Measurements from ENCODE around the gene SEMA6D. TPM values are rescaled to one million over a fixed set of nuclear protein-coding genes. Genes with fewer than 3 reads are reported as not detected.
"Not testable (repeated sequence)": the region's sequence is repeated elsewhere in the genome, so short reads cannot be mapped to it uniquely, and the experiment has no call there.

Gene SEMA6D
- total and polyA plus RNA-seq, 4 donors = 68.8 to 160 (median 117) TPM

DNA sequence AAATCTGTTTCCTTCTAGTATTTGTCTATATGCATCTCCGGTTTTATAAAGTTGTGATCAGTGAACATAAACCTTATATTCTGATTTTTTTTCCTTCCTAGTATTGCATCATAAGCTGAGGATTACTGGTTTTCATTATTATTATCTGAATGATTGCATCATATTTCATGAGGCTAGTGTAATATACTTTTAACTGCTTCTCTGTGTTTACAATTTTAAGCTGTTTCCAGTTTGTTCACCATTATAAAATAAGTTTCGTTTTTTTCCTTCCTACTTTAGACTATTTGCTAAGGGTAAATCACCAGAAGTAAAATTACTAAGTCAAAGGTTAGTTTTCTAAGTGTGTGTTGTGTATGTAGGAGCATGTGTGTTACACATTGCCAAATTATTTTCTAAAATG lies 20.2 kb downstream of the SEMA6D start:
- Histone ChIP-seq H3K4me1 (ENCODE audit: control insufficient read depth, insufficient read depth, low read length) (peaks cover 10% of the 10 kb centered on the region), H3K36me3 (ENCODE audit: control insufficient read depth, insufficient read depth, low read length) (no peaks in the 10 kb centered on the region), H3K27me3 (ENCODE audit: control insufficient read depth, insufficient read depth, low read length) (no peaks in the 10 kb centered on the region), H3K9me3 (ENCODE audit: control insufficient read depth, insufficient read depth, low read length) (no peaks in the 10 kb centered on the region), H3K4me3 (ENCODE audit: low read depth, low read length) (no peak overlapping the region), H3K27ac (ENCODE audit: low read depth, low read length) (no peak overlapping the region)
- DNase-seq (ENCODE audit: low read depth in 4 of 6, low spot score in 6 of 6) = no peak
- whole genome bisulfite sequencing (ENCODE audit: insufficient coverage) = no CpG with 5 or more reads among the region's 2 CpGs

DNA sequence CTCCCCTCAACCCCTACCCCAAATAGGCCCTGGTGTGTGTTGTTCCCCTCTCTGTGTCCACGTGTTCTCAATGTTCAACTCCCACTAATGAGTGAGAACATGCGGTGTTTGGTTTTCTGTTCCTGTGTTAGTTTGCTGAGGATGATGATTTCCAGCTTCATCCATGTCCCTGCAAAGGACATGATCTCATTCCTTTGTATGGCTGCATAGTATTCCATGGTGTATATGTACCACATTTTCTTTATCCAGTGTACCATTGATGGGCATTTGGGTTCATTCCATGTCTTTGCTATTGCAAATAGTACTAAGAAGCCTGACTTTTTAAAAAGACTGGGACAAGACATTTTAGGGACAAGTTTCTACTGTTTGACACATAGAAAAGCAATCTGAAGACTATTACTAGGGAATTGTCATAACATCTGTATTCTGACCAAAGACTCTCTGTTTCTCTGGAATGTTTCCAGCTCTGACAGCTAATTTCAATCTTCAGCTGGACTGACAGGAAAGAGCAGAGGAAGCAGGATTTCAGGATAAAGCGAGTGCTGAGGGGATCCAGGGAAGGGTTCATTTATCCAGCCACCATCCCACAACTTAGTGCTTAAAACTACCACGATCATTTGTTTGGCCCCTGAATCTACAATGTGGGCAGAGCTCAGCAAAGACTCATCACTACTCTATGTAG lies 21.0 kb downstream of the SEMA6D start:
- H3K36me3 ChIP-seq (ENCODE audit: control insufficient read depth, insufficient read depth, low read length); H3K4me3 ChIP-seq (ENCODE audit: low read depth, low read length); DNase-seq (ENCODE audit: low read depth in 4 of 6, low spot score in 6 of 6); H3K4me1 ChIP-seq (ENCODE audit: control insufficient read depth, insufficient read depth, low read length); H3K27ac ChIP-seq (ENCODE audit: low read depth, low read length); H3K27me3 ChIP-seq (ENCODE audit: control insufficient read depth, insufficient read depth, low read length); H3K9me3 ChIP-seq (ENCODE audit: control insufficient read depth, insufficient read depth, low read length): not testable (repeated sequence)
- no CpG with 5 or more reads among the region's 4 CpGs for WGBS (ENCODE audit: insufficient coverage)

DNA sequence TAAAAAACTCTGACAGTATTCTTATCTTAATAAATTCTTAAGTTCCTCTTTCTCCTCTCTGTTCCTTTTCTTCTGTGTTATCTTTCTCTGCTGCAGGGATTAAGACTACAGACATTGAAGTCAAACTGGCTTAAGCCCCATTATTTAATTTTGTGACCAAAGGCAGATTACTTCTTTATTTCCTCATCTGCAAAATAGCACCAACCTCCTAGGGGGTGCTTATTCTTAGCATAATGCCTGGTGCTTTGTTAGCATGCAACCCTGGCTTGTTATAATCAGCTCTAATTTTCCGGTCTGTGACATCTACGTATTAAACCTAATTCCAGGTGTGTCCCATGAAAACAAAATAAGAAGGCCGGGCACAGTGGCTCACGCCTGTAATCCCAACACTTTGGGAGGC lies 23.8 kb downstream of the SEMA6D start:
- no peak for DNase-seq (ENCODE audit: low read depth in 4 of 6, low spot score in 6 of 6)
- H3K27me3 ChIP-seq (ENCODE audit: control insufficient read depth, insufficient read depth, low read length) = no peaks in the 10 kb centered on the region
- 97% methylated on average over 4 of the region's 4 CpGs for whole genome bisulfite sequencing (ENCODE audit: insufficient coverage)
- no peak overlapping the region for H3K27ac ChIP-seq (ENCODE audit: low read depth, low read length)
- no peak overlapping the region for H3K4me3 ChIP-seq (ENCODE audit: low read depth, low read length)
- H3K9me3 ChIP-seq (ENCODE audit: control insufficient read depth, insufficient read depth, low read length) = no peaks in the 10 kb centered on the region
- H3K36me3 ChIP-seq (ENCODE audit: control insufficient read depth, insufficient read depth, low read length) = no peaks in the 10 kb centered on the region
- peaks cover 22% of the 10 kb centered on the region for H3K4me1 ChIP-seq (ENCODE audit: control insufficient read depth, insufficient read depth, low read length)

DNA sequence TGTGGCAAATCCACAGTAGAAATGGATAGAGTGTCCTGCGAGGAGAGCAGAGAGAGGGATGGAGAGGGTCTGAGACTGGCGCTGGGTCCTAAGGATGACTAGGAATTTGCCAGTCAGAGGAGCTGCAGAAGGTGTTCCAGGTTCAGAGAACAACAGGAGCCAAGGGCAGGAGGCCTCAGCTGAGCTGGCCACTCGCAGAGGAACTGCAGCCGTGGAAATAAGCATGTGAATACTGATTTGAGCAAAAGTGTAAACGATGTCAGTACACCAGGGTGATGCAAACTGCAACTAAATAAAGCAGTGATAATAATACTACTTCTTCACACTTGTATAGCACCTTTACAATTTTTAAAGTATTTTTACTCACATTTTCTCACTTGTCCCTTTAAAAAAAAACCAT lies 24.6 kb downstream of the SEMA6D start:
- no peak overlapping the region for H3K27ac ChIP-seq (ENCODE audit: low read depth, low read length)
- H3K4me1 ChIP-seq (ENCODE audit: control insufficient read depth, insufficient read depth, low read length) = peaks cover 25% of the 10 kb centered on the region
- 88% methylated on average over 2 of the region's 5 CpGs for WGBS (ENCODE audit: insufficient coverage)

DNA sequence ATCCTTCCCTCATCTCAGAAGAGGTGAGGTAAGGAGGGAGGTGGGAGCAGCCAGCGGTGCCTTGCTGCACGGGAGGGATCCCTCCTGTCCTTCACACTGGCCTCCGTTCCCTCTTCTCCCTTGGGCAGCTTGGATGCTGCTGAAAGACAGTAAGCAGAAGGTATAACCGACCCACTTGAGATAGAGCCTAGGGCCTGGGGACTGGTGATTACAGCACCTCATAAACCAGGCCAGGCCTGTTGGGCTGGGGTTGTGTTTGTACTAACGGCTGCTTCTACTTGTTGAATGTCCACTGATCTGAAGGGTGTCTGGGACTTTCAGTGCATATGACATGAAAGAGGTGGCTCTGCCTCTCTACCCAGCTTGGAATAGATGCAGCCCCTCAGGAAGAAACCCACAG lies 25.0 kb downstream of the SEMA6D start:
- Histone ChIP-seq H3K27me3 (ENCODE audit: control insufficient read depth, insufficient read depth, low read length) (no peaks in the 10 kb centered on the region), H3K4me3 (ENCODE audit: low read depth, low read length) (no peak overlapping the region), H3K36me3 (ENCODE audit: control insufficient read depth, insufficient read depth, low read length) (no peaks in the 10 kb centered on the region), H3K27ac (ENCODE audit: low read depth, low read length) (no peak overlapping the region), H3K9me3 (ENCODE audit: control insufficient read depth, insufficient read depth, low read length) (no peaks in the 10 kb centered on the region), H3K4me1 (ENCODE audit: control insufficient read depth, insufficient read depth, low read length) (peaks cover 25% of the 10 kb centered on the region)
- DNase-seq (ENCODE audit: low read depth in 4 of 6, low spot score in 6 of 6) = no peak
- 29% methylated on average over 1 of the region's 5 CpGs for WGBS (ENCODE audit: insufficient coverage)

More for the DNA sequence above, 24.6 kb downstream of the SEMA6D start:
- no peaks in the 10 kb centered on the region for H3K36me3 ChIP-seq (ENCODE audit: control insufficient read depth, insufficient read depth, low read length)
- H3K4me3 ChIP-seq (ENCODE audit: low read depth, low read length) = no peak overlapping the region
- no peaks in the 10 kb centered on the region for H3K9me3 ChIP-seq (ENCODE audit: control insufficient read depth, insufficient read depth, low read length)
- no peak for DNase-seq (ENCODE audit: low read depth in 4 of 6, low spot score in 6 of 6)
- H3K27me3 ChIP-seq (ENCODE audit: control insufficient read depth, insufficient read depth, low read length) = no peaks in the 10 kb centered on the region

DNA sequence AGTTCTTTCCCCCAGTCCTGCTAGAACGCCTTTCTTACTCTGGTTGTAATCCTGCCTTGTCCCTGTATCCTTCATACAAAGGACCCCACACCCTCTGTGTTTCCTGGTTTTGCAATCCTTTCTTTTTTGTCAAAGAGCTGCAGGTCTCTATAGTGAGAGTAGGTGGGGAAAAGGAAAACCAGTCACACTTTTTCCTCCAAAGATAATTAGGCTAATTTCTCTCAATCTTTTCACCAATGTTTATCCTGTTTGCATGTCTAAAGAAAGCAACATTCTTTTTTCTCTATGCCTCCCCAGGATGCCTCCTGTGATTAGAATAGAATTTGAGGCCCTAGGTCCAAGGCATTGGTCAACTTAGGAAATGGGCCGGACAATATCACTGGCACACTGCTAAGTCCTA lies 25.4 kb downstream of the SEMA6D start:
- Histone ChIP-seq H3K4me3 (ENCODE audit: low read depth, low read length) (no peak overlapping the region), H3K27ac (ENCODE audit: low read depth, low read length) (no peak overlapping the region), H3K4me1 (ENCODE audit: control insufficient read depth, insufficient read depth, low read length) (peaks cover 25% of the 10 kb centered on the region), H3K27me3 (ENCODE audit: control insufficient read depth, insufficient read depth, low read length) (no peaks in the 10 kb centered on the region), H3K36me3 (ENCODE audit: control insufficient read depth, insufficient read depth, low read length) (no peaks in the 10 kb centered on the region), H3K9me3 (ENCODE audit: control insufficient read depth, insufficient read depth, low read length) (no peaks in the 10 kb centered on the region)
- 33% methylated on average over 1 of the region's 2 CpGs for WGBS (ENCODE audit: insufficient coverage)
- no peak for DNase-seq (ENCODE audit: low read depth in 4 of 6, low spot score in 6 of 6)

DNA sequence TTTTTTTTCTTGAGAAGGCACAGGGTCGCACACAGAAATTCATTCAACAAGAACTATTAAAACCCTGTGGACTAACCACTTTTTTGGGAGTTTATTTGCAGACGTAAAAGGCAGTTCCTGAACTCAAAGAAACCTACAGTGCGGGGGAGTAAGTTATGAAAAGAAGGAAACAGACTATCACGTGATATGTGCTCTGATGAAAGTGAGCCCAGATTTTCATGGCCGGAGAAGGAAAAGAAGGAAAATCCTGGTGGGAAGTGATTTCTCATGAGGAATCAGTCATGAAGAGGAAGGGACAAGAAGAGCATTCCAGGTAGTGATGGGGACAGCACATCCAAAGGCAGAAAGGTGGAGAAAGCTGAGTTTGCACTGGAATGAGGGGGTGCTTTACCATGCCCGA lies 26.1 kb downstream of the SEMA6D start:
- no peak for DNase-seq (ENCODE audit: low read depth in 4 of 6, low spot score in 6 of 6)
- Histone ChIP-seq H3K4me3 (ENCODE audit: low read depth, low read length) (no peak overlapping the region), H3K9me3 (ENCODE audit: control insufficient read depth, insufficient read depth, low read length) (no peaks in the 10 kb centered on the region), H3K4me1 (ENCODE audit: control insufficient read depth, insufficient read depth, low read length) (peaks cover 25% of the 10 kb centered on the region), H3K27me3 (ENCODE audit: control insufficient read depth, insufficient read depth, low read length) (no peaks in the 10 kb centered on the region), H3K27ac (ENCODE audit: low read depth, low read length) (no peak overlapping the region), H3K36me3 (ENCODE audit: control insufficient read depth, insufficient read depth, low read length) (no peaks in the 10 kb centered on the region)
- 95% methylated on average over 4 of the region's 6 CpGs for WGBS (ENCODE audit: insufficient coverage)

DNA sequence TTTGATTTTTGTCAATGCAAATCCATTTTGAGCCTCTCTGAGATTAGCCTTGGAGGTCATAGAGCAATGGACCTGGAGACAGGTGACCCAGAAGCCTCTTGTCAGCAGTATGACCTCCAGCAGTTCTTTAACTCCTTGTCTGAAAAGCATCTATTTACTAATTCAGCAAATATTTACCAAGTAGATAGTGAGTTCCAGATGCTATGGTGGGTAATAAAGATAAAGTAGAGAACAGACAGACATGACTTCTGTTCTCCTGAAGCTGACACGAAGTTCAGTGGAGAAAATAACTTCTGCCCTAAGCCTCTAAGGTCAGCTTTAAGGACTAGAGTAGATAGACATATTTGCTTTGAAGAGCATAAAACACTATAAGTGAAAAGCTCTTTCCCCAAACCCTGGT lies 26.6 kb downstream of the SEMA6D start:
- Histone ChIP-seq H3K4me1 (ENCODE audit: control insufficient read depth, insufficient read depth, low read length) (peaks cover 25% of the 10 kb centered on the region), H3K9me3 (ENCODE audit: control insufficient read depth, insufficient read depth, low read length) (no peaks in the 10 kb centered on the region), H3K27me3 (ENCODE audit: control insufficient read depth, insufficient read depth, low read length) (no peaks in the 10 kb centered on the region), H3K27ac (ENCODE audit: low read depth, low read length) (peak overlapping the region; percentile 16), H3K36me3 (ENCODE audit: control insufficient read depth, insufficient read depth, low read length) (no peaks in the 10 kb centered on the region), H3K4me3 (ENCODE audit: low read depth, low read length) (no peak overlapping the region)
- no peak for DNase-seq (ENCODE audit: low read depth in 4 of 6, low spot score in 6 of 6)
- WGBS (ENCODE audit: insufficient coverage) = 83% methylated on average over 1 of the region's 1 CpG

DNA sequence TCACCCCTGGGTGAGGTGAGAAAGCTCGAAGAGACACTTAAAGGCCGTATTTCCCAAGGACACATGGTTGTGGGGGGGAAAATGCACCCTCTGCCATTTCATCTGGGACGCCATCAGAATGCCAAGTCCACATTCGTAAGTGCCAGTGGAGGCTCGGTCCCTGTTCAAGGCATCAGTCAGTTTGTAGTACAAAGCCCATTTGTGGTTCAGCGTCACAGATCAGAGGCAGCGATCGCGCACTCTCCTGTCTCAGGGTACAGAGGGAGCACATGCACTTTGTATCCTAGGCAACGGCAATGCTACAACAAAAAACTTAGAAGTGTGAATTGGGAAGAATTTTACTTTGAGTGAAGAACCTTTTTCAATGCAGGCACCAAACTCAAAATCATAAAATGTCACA lies 27.2 kb downstream of the SEMA6D start:
- Histone ChIP-seq H3K4me1 (ENCODE audit: control insufficient read depth, insufficient read depth, low read length) (peaks cover 25% of the 10 kb centered on the region), H3K9me3 (ENCODE audit: control insufficient read depth, insufficient read depth, low read length) (no peaks in the 10 kb centered on the region), H3K4me3 (ENCODE audit: low read depth, low read length) (no peak overlapping the region), H3K36me3 (ENCODE audit: control insufficient read depth, insufficient read depth, low read length) (no peaks in the 10 kb centered on the region), H3K27ac (ENCODE audit: low read depth, low read length) (peak overlapping the region; percentile 16), H3K27me3 (ENCODE audit: control insufficient read depth, insufficient read depth, low read length) (no peaks in the 10 kb centered on the region)
- peak in 2 of 6 donors; percentile 30 to 66 for DNase-seq (ENCODE audit: low read depth in 4 of 6, low spot score in 6 of 6)
- 47% methylated on average over 9 of the region's 10 CpGs for WGBS (ENCODE audit: insufficient coverage)

DNA sequence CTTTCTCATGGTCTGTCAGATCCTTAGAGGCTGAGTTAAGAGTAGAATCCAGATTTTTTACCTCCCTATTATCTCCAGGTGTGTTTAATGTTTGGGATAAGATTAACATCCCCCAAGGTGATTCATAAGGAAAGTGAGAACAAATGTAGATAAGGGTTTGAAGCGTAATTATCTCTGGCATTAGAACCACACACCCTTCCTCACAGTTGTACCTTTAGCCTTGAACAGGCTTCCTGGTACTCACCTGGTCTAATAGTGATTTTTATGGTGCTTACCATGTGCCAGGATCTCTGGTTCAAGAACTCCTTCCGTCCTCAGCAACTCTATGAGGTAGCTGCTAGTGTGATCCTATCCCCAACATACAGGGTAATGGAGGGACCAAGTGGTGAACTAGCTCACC lies 27.7 kb downstream of the SEMA6D start:
- Histone ChIP-seq H3K4me3 (ENCODE audit: low read depth, low read length) (no peak overlapping the region), H3K9me3 (ENCODE audit: control insufficient read depth, insufficient read depth, low read length) (no peaks in the 10 kb centered on the region), H3K4me1 (ENCODE audit: control insufficient read depth, insufficient read depth, low read length) (peaks cover 25% of the 10 kb centered on the region), H3K36me3 (ENCODE audit: control insufficient read depth, insufficient read depth, low read length) (no peaks in the 10 kb centered on the region), H3K27ac (ENCODE audit: low read depth, low read length) (no peak overlapping the region), H3K27me3 (ENCODE audit: control insufficient read depth, insufficient read depth, low read length) (no peaks in the 10 kb centered on the region)
- no peak for DNase-seq (ENCODE audit: low read depth in 4 of 6, low spot score in 6 of 6)
- 86% methylated on average over 1 of the region's 2 CpGs for WGBS (ENCODE audit: insufficient coverage)
